AG09319 (cell line): Measurements from ENCODE around the gene IQGAP1.
"Not testable (repeated sequence)": the region's sequence is repeated elsewhere in the genome, so short reads cannot be mapped to it uniquely, and the experiment has no call there.

Source experiments
- DNase-seq: peaks from one replicate; pipeline ENCODE4 v3.0.0-alpha.2; 2010; ENCODE audit warnings: low read depth; ENCODE audit errors: extremely low read depth
- CTCF ChIP-seq: IDR thresholded peaks from 2 replicates; pipeline ENCODE4 v1.5.1; 2011; ENCODE audit warnings: low read depth, mild to moderate bottlenecking, inconsistent platforms, low read length, moderate library complexity

IQGAP1 gene

GRCh38 chr15:90520365-90520764 lies 132.3 kb downstream of the IQGAP1 start:
- TF ChIP-seq CTCF, result no peak
- DNase-seq, result no peak

- no peak for TF ChIP-seq CTCF
- no peak for DNase-seq
These were observed 135.3 kb downstream of the IQGAP1 start for GRCh38 chr15:90523373-90523772.

- not testable (repeated sequence) for DNase-seq
These were observed 136.2 kb downstream of the IQGAP1 start for GRCh38 chr15:90524018-90524803.

GRCh38 chr15:90529011-90529370 lies 140.9 kb downstream of the IQGAP1 start:
- TF ChIP-seq CTCF, result no peak
- no peak for DNase-seq

GRCh38 chr15:90529371-90530249 lies 141.6 kb downstream of the IQGAP1 start, which contains the start of gene CRTC3:
TSS of gene CRTC3 (plus strand) at chr15:90529923. CDS start at chr15:90530072, 149 bp downstream.
- TF ChIP-seq CTCF, result no peak; the same call in none of the 2 replicates
- DNase-seq, result no peak

GRCh38 chr15:90530250-90531051 lies 142.4 kb downstream of the IQGAP1 start:
- no peak for DNase-seq
- TF ChIP-seq CTCF, result no peak

GRCh38 chr15:90531147-90531546 lies 143.1 kb downstream of the IQGAP1 start:
- TF ChIP-seq CTCF, result no peak
- DNase-seq, result no peak
